DND-41 (cell line): ENCODE measurements around the gene EZH1.

Source experiments
- ATAC-seq: fragments of 200-7000 bp; cut with Tn5 transposase; 3 replicates; pipeline ENCODE4 v1.9.1; 2021; ENCODE audit warnings: low read depth; ENCODE audit not compliant: insufficient read depth
- DNase-seq: peaks from one replicate; pipeline ENCODE4 v3.0.0-alpha.2; 2020
- H2AFZ ChIP-seq: 2 replicates; pipeline ENCODE4 v1.6.0; 2012; ENCODE audit warnings: low read depth, low read length
- H3K27ac ChIP-seq: 2 replicates; pipeline ENCODE4 v1.5.1; 2012; ENCODE audit warnings: low read length, inconsistent platforms
- H3K27me3 ChIP-seq: fragments of 200-600 bp; sonication (generic); 2 replicates; pipeline ENCODE4 v1.6.0; 2012; ENCODE audit warnings: low read length, mild to moderate bottlenecking, inconsistent platforms; ENCODE audit not compliant: insufficient read depth, poor library complexity
- H3K36me3 ChIP-seq: 2 replicates; pipeline ENCODE4 v1.5.1; 2012; ENCODE audit warnings: low read length, inconsistent platforms; ENCODE audit not compliant: insufficient read depth
- H3K4me1 ChIP-seq: 2 replicates; pipeline ENCODE4 v1.5.1; 2012; ENCODE audit warnings: mild to moderate bottlenecking, low read length; ENCODE audit not compliant: insufficient read depth
- H3K4me2 ChIP-seq: 2 replicates; pipeline ENCODE4 v1.6.0; 2012; ENCODE audit warnings: mild to moderate bottlenecking, moderate library complexity, low read length, inconsistent platforms; ENCODE audit not compliant: insufficient read depth
- H3K4me3 ChIP-seq, 2 experiments: fragments of 200-600 bp in 1 of 2; shearing (Covaris generic) in 1 of 2; 2 replicates each; pipeline ENCODE4 v1.5.1; 2012 to 2016; ENCODE audit warnings: inconsistent platforms in 2 of 2, low read length in 2 of 2, mild to moderate bottlenecking in 2 of 2, low read depth in 1 of 2, moderate library complexity in 1 of 2
- H3K79me2 ChIP-seq: 2 replicates; pipeline ENCODE4 v1.6.0; 2012; ENCODE audit warnings: low read length, inconsistent platforms; ENCODE audit not compliant: insufficient read depth
- H3K9ac ChIP-seq: 2 replicates; pipeline ENCODE4 v1.6.0; 2012; ENCODE audit warnings: low read depth, mild to moderate bottlenecking, inconsistent platforms, low read length, moderate library complexity
- H3K9me3 ChIP-seq: 2 replicates; pipeline ENCODE4 v1.5.1; 2012; ENCODE audit warnings: low read length, moderate library complexity, mild to moderate bottlenecking, inconsistent platforms; ENCODE audit not compliant: insufficient read depth, severe bottlenecking
- H4K20me1 ChIP-seq: 2 replicates; pipeline ENCODE4 v1.6.0; 2012; ENCODE audit warnings: low read length; ENCODE audit not compliant: insufficient read depth
- CTCF ChIP-seq: IDR thresholded peaks from 2 replicates; pipeline ENCODE4 v1.5.1; 2012; ENCODE audit warnings: borderline replicate concordance, low read length, moderate library complexity, mild to moderate bottlenecking; ENCODE audit not compliant: poor library complexity, severe bottlenecking; ENCODE audit errors: extremely low read depth
- EZH2 ChIP-seq: IDR thresholded peaks from 3 replicates; pipeline ENCODE4 v1.6.1; 2012; ENCODE audit warnings: borderline replicate concordance, low read depth, mild to moderate bottlenecking, moderate library complexity, low read length, inconsistent platforms; ENCODE audit not compliant: severe bottlenecking

EZH1 gene

DNA sequence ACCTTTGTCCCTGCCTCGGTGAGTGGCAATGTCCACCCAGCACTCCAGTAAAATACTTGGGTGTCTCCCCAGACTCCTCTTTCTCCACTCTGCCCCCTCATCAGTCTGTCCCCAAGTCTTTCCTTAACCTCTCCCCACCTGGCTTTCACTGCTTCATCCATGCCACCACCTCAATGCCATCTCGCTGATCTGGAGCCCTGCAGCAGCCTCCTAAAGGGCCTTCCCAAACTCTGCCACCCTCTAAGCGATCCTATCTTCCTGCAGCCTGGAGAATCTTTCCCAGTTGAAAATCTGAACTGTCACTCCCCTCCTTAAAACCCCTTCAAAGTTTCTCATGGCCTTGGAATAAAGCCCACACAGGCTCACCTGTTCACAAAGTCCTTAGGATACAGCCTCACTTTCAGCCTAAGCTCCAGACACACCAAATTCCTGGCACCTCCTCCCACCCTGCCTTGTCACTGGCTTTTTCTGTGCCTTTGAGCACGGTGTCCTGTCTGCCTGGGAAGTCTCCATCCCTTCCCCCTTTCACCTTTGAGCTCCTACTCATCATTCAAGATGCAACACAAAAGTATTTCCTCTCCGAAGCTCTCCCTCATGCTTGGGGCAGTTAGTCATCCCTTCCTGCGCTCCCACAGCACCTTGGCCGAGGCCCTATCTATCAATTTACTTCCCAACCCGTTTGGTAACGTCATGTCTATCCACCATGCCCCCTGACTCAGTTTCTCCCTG, 38.4 kb upstream of the EZH1 start:
- TF ChIP-seq CTCF (no peak), EZH2 (no peak)
- Histone ChIP-seq H3K9ac (no peak overlapping the region), H3K27ac (no peak overlapping the region), H3K4me1 (no peaks in the 10 kb centered on the region), H2AFZ (no peak overlapping the region), H3K4me3 (no peak overlapping the region), H3K4me2 (no peak overlapping the region), H3K27me3 (no peaks in the 10 kb centered on the region), H3K9me3 (no peaks in the 10 kb centered on the region), H3K36me3 (peaks cover 24% of the 10 kb centered on the region), H3K79me2 (no peaks in the 10 kb centered on the region), H4K20me1 (no peaks in the 10 kb centered on the region)
- DNase-seq (no peak), ATAC-seq (no peak)

DNA sequence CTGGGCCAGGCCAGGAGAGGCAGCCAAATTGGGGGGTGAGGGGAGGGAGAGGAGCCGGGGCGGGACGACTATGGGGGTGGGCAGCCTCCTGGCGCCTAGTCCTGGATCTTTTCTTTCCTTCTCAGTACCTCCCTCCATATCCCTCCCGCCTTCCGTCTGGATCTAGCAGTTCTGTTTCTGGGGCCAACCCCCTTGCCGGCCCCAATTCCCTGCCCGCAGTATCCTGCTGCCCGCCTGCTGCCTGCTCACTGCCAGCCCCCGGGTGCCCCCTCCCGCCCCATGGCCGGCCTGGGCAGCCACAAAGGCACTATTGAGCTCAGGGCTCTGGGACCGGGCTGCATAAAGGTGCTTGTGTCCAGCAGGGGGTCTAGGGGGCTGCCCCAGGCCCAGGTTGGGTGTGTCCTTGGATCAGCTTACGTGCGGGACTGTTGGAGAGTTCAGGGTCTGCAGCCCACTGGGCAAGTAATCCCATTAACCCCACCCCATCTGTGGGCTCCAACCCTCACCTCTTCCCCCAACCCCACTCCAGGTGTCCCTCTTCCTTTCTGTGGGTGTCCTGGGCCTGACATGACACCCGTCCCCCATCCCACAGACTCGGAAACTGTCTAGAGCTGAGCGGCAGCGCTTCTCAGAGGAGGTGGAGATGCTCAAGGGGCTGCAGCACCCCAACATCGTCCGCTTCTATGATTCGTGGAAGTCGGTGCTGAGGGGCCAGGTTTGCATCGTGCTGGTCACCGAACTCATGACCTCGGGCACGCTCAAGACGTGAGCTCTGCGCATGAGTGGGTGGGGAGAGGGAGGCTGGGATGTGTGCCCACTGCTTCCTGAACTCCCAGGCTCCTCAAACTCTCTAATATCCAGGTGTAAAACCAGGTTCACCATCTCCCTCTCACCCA, 37.6 kb upstream of the EZH1 start:
- Histone ChIP-seq H3K4me3 (no peak overlapping the region), H4K20me1 (no peaks in the 10 kb centered on the region), H3K79me2 (no peaks in the 10 kb centered on the region)

DNA sequence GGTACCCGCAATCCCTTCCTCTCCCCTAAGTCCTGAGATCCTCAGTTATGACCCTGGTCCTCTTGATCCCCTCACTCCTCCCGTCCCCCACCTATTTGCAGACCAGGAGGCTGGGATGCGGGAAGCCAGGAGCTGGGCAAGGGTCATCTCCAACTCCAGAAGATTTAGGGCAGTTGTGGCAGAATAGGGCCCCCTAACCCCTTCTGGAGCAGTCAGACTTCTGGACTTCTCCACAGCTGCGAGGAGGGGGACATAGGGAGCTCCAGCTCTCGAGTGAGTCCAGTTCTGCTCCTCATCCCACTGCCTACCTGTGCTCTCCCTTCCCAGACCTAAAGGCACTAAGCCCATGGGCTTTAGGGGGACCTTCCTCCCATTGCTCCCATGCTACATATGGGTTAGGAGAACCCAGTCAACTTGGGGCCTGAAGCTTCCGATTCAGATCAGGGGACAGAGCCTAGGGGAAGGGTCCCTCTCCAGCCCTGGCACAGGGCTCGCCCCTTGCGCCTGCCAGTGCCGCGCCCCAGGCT, 36.9 kb upstream of the EZH1 start:
- H3K4me2 ChIP-seq, result no peak overlapping the region
- H2AFZ ChIP-seq, result no peak overlapping the region
- DNase-seq (no peak), ATAC-seq (0 out of 3 replicates have a peak, but pooled peaks have one; percentile 10)
- no peaks in the 10 kb centered on the region for H3K4me1 ChIP-seq
- H3K9me3 ChIP-seq, result no peaks in the 10 kb centered on the region
- H3K27ac ChIP-seq, result no peak overlapping the region
- no peaks in the 10 kb centered on the region for H4K20me1 ChIP-seq
- no peaks in the 10 kb centered on the region for H3K27me3 ChIP-seq
- H3K36me3 ChIP-seq, result peaks cover 35% of the 10 kb centered on the region
- H3K4me3 ChIP-seq, result no peak overlapping the region
- H3K79me2 ChIP-seq, result no peaks in the 10 kb centered on the region
- TF ChIP-seq CTCF, result no peak
- no peak for TF ChIP-seq EZH2
- H3K9ac ChIP-seq, result no peak overlapping the region

More for the DNA sequence above, 37.6 kb upstream of the EZH1 start:
- TF ChIP-seq EZH2 (no peak), CTCF (no peak)
- Histone ChIP-seq H3K4me1 (no peaks in the 10 kb centered on the region), H3K27ac (no peak overlapping the region), H3K9me3 (no peaks in the 10 kb centered on the region), H3K27me3 (no peaks in the 10 kb centered on the region), H3K36me3 (peaks cover 32% of the 10 kb centered on the region), H3K9ac (no peak overlapping the region), H3K4me2 (no peak overlapping the region), H2AFZ (no peak overlapping the region)
- no peak for DNase-seq
- ATAC-seq, result no peak
